MM.1S (cell line): Measurements from ENCODE around the gene SDF2L1.
"Not testable (repeated sequence)": the region's sequence is repeated elsewhere in the genome, so short reads cannot be mapped to it uniquely, and the experiment has no call there.

ENCODE experiments used
- DNase-seq: peaks from one replicate; pipeline ENCODE4 v3.0.0-alpha.2; 2015
- H2AFZ ChIP-seq: fragments of 300-600 bp; sonication (generic); 2 replicates; pipeline ENCODE4 v1.6.0; 2016; ENCODE audit warnings: antibody characterized with exemption, low read length
- H3F3A ChIP-seq: fragments of 300-600 bp; sonication (generic); 2 replicates; pipeline ENCODE4 v1.6.1; 2016; ENCODE audit warnings: mild to moderate bottlenecking, antibody characterized with exemption, low read length, moderate library complexity, mixed read lengths; ENCODE audit not compliant: insufficient read depth
- H3K27ac ChIP-seq: fragments of 300-600 bp; sonication (generic); 2 replicates; pipeline ENCODE4 v1.5.1; 2016; ENCODE audit warnings: mild to moderate bottlenecking, low read length
- H3K27me3 ChIP-seq: fragments of 300-600 bp; sonication (generic); replicated peaks from 2 replicates; pipeline ENCODE4 v1.6.0; 2016; ENCODE audit warnings: low read length; ENCODE audit not compliant: insufficient read depth
- H3K36me3 ChIP-seq: fragments of 300-600 bp; sonication (generic); replicated peaks from 2 replicates; pipeline ENCODE4 v1.6.1; 2016; ENCODE audit warnings: mild to moderate bottlenecking, low read length, mixed read lengths; ENCODE audit not compliant: insufficient read depth
- H3K4me1 ChIP-seq: fragments of 300-600 bp; sonication (generic); 2 replicates; pipeline ENCODE4 v1.6.1; 2016; ENCODE audit warnings: low read length, mixed read lengths
- H3K4me2 ChIP-seq: fragments of 300-600 bp; sonication (generic); 2 replicates; pipeline ENCODE4 v1.6.0; 2016; ENCODE audit warnings: low read depth, low read length
- H3K4me3 ChIP-seq: fragments of 300-600 bp; sonication (generic); 2 replicates; pipeline ENCODE4 v1.5.1; 2016; ENCODE audit warnings: low read length, mixed read lengths
- H3K79me2 ChIP-seq: fragments of 300-600 bp; sonication (generic); 2 replicates; pipeline ENCODE4 v1.6.1; 2016; ENCODE audit warnings: mixed run types, low read length, mixed read lengths
- H3K9ac ChIP-seq: fragments of 300-600 bp; sonication (generic); 2 replicates; pipeline ENCODE4 v1.6.1; 2016; ENCODE audit warnings: low read length, mixed read lengths
- H3K9me2 ChIP-seq: fragments of 300-600 bp; sonication (generic); replicated peaks from 2 replicates; pipeline ENCODE4 v1.6.1; 2016; ENCODE audit warnings: mild to moderate bottlenecking, low read length, mixed read lengths; ENCODE audit not compliant: insufficient read depth
- H3K9me3 ChIP-seq: fragments of 300-600 bp; sonication (generic); replicated peaks from 2 replicates; pipeline ENCODE4 v1.6.1; 2016; ENCODE audit warnings: mild to moderate bottlenecking, low read length, mixed read lengths; ENCODE audit not compliant: insufficient read depth
- H4K20me1 ChIP-seq: fragments of 300-600 bp; sonication (generic); 2 replicates; pipeline ENCODE4 v1.6.1; 2016; ENCODE audit warnings: mild to moderate bottlenecking, low read length, moderate library complexity, mixed read lengths; ENCODE audit not compliant: insufficient read depth
- EZH2 ChIP-seq: fragments of 300-600 bp; sonication (generic); optimal IDR thresholded peaks from 2 replicates; pipeline ENCODE3; 2017; ENCODE audit warnings: low read depth, mild to moderate bottlenecking, antibody characterized with exemption, low read length, mixed read lengths
- EZH2phosphoT487 ChIP-seq: fragments of 300-600 bp; sonication (generic); IDR thresholded peaks from 2 replicates; pipeline ENCODE4 v1.6.1; 2018; ENCODE audit warnings: antibody characterized with exemption, low read length
- TF ChIP-seq, protein P1 (sequence below): fragments of 300-600 bp; sonication (generic); IDR thresholded peaks from 2 replicates; pipeline ENCODE4 v1.5.1; 2016; ENCODE audit warnings: antibody characterized with exemption, low read length, mixed read lengths

The SDF2L1 gene

DNA sequence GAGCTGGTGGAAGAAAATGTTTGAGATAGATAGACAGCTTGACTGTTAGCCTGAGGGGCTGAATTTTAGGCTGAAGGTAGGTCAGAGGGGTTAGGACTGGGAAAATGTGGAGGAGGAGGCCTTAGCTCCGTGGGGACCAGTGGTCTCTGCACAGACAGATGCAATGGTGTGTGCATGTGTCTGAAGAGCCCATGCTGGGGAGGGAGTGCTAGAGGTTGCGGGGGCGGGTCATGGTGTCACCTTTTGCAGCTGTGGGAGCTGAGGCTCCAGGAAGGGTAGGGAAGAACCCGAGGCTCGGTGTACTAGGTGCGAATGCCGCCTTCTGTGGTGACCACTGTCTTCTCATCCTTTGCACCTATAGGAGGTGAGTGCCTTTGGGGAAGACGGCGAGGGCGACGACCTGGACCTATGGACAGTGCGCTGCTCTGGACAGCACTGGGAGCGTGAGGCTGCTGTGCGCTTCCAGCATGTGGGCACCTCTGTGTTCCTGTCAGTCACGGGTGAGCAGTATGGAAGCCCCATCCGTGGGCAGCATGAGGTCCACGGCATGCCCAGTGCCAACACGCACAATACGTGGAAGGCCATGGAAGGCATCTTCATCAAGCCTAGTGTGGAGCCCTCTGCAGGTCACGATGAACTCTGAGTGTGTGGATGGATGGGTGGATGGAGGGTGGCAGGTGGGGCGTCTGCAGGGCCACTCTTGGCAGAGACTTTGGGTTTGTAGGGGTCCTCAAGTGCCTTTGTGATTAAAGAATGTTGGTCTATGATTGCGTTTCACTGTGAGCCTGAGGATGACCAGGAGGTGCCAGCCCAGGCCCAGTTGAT lies 1.6 kb downstream of the SDF2L1 start:
- no peak for DNase-seq
- H3K27me3 ChIP-seq, result no peaks in the 10 kb centered on the region
- no peak overlapping the region for H2AFZ ChIP-seq
- no peaks in the 10 kb centered on the region for H3K9me2 ChIP-seq
- TF ChIP-seq, protein P1, sequence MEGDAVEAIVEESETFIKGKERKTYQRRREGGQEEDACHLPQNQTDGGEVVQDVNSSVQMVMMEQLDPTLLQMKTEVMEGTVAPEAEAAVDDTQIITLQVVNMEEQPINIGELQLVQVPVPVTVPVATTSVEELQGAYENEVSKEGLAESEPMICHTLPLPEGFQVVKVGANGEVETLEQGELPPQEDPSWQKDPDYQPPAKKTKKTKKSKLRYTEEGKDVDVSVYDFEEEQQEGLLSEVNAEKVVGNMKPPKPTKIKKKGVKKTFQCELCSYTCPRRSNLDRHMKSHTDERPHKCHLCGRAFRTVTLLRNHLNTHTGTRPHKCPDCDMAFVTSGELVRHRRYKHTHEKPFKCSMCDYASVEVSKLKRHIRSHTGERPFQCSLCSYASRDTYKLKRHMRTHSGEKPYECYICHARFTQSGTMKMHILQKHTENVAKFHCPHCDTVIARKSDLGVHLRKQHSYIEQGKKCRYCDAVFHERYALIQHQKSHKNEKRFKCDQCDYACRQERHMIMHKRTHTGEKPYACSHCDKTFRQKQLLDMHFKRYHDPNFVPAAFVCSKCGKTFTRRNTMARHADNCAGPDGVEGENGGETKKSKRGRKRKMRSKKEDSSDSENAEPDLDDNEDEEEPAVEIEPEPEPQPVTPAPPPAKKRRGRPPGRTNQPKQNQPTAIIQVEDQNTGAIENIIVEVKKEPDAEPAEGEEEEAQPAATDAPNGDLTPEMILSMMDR, result peak; percentile 22
- TF ChIP-seq EZH2phosphoT487, result no peak
- peaks cover 13% of the 10 kb centered on the region for H3K79me2 ChIP-seq
- H3K4me2 ChIP-seq, result peak overlapping the region; percentile 81
- H3K4me1 ChIP-seq, result no peaks in the 10 kb centered on the region
- H3K4me3 ChIP-seq, result peak overlapping the region; percentile 78
- H3F3A ChIP-seq, result peaks cover 8% of the 10 kb centered on the region; the same call in 1 of the 2 replicates
- H3K27ac ChIP-seq, result no peak overlapping the region
- H3K9ac ChIP-seq, result peak overlapping the region; percentile 79; the same call in 1 of the 2 replicates
- H3K36me3 ChIP-seq, result no peaks in the 10 kb centered on the region
- no peaks in the 10 kb centered on the region for H3K9me3 ChIP-seq
- H4K20me1 ChIP-seq, result no peaks in the 10 kb centered on the region

GRCh38 chr22:21645513-21645912 lies 3.4 kb downstream of the SDF2L1 start:
- not testable (repeated sequence) for H3K4me2 ChIP-seq, H2AFZ ChIP-seq, H3K9ac ChIP-seq, DNase-seq, H4K20me1 ChIP-seq, H3K27me3 ChIP-seq, H3K9me2 ChIP-seq, H3K9me3 ChIP-seq, H3K27ac ChIP-seq, H3K4me1 ChIP-seq, H3F3A ChIP-seq, H3K4me3 ChIP-seq, H3K36me3 ChIP-seq
- peaks cover 13% of the 10 kb centered on the region for H3K79me2 ChIP-seq

DNA sequence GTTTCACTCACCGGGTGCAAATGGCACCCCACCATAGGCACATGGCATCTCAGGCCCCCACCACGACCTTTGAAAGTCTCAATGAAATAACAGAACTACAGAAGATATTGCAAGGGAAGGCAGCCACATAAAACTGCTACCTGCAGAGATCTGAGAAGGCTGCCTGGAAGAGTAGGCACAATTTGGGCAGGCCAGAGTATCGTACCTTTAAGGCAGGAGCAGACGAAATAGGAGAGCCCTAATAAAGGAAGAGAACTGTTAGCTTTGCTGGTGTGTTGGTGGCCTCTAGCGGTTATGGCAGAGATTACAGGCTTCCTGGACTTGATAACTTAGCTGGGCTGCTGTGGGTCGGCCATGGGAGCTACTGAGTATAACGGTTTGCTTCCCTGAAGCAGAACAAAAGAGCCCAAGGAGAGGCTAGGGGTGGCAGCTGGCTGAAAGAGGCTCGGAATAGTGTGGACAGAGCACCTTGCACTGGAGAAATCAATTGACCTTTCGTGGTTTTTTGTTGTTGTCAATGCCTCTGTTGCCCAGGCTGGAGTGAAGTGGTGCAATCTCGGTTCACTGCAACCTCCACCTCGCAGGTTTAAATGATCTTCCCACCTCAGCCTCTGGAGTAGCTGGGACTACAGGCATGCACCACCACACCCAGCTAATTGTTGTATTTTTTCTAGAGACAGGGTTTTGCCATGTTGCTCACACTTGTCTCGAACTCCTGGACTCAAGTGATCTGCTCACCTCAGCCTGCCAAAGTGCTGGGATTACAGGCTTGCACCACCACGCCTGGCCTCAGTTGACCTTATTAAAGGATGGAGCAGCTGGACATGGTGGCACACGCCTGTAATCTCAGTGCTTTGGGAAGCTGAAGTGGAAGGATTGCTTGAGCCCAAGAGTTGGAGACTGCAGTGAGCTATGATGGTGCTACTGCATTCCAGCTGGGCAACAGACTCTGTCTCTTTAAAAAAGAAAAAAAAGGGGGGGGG lies 4.8 kb downstream of the SDF2L1 start:
- no peaks in the 10 kb centered on the region for H3K27me3 ChIP-seq
- peak; percentile 80 for DNase-seq
- peaks cover 13% of the 10 kb centered on the region for H3K79me2 ChIP-seq
- no peak overlapping the region for H3K27ac ChIP-seq
- H3K4me2 ChIP-seq, result no peak overlapping the region
- TF ChIP-seq EZH2 (no peak), EZH2phosphoT487 (no peak)
- TF ChIP-seq, protein P1, result peak; percentile 86
- no peak overlapping the region for H2AFZ ChIP-seq
- H3K9me3 ChIP-seq, result no peaks in the 10 kb centered on the region
- H3K9me2 ChIP-seq, result no peaks in the 10 kb centered on the region
- H3K4me3 ChIP-seq, result no peak overlapping the region
- H4K20me1 ChIP-seq, result no peaks in the 10 kb centered on the region
- peaks cover 20% of the 10 kb centered on the region for H3F3A ChIP-seq
- H3K9ac ChIP-seq, result no peak overlapping the region
- H3K4me1 ChIP-seq, result peaks cover 7% of the 10 kb centered on the region
- H3K36me3 ChIP-seq, result no peaks in the 10 kb centered on the region
